GM19025 (cell line): ENCODE measurements around the gene PEAK3.
A peak's percentile ranks its signal among the peaks of the same experiment; 100 is the strongest.

ENCODE experiments used
- ATAC-seq: cut with Tn5 transposase; IDR thresholded peaks from one replicate; pipeline ENCODE4 v1.9.1; 2021; ENCODE audit warnings: mild to moderate bottlenecking, low read depth, moderate library complexity; ENCODE audit not compliant: unreplicated experiment

PEAK3 gene

GRCh38 chr19:2240881-2241760 lies 40.9 kb downstream of the PEAK3 start:
- no peak for ATAC-seq

GRCh38 chr19:2239771-2240770 lies 41.9 kb downstream of the PEAK3 start:
- ATAC-seq, result no peak

GRCh38 chr19:2239173-2239572 lies 42.8 kb downstream of the PEAK3 start:
- ATAC-seq, result no peak

GRCh38 chr19:2237869-2238153 lies 44.2 kb downstream of the PEAK3 start:
- no peak for ATAC-seq

GRCh38 chr19:2237051-2237868 lies 44.7 kb downstream of the PEAK3 start:
- peak; percentile 20 for ATAC-seq

- ATAC-seq, result peak; percentile 70
Observed at GRCh38 chr19:2236314-2237050, 45.5 kb downstream of the PEAK3 start, which contains the start of the genes PLEKHJ1 and SF3A2. Gene PLEKHJ1, minus strand, starts transcription at chr19:2236329. Its CDS starts 81 bp downstream, at chr19:2236248. Gene SF3A2, plus strand, starts transcription at chr19:2236824. Its CDS starts 6,595 bp downstream, at chr19:2243419.

GRCh38 chr19:2236064-2236313 lies 46.0 kb downstream of the PEAK3 start:
- ATAC-seq, result no peak

GRCh38 chr19:2235381-2236063 lies 46.5 kb downstream of the PEAK3 start:
- ATAC-seq, result no peak

- no peak for ATAC-seq
Observed at GRCh38 chr19:2234996-2235380, 47.0 kb downstream of the PEAK3 start.

- ATAC-seq, result no peak
Observed at GRCh38 chr19:2233601-2234280, 48.2 kb downstream of the PEAK3 start.

GRCh38 chr19:2232286-2233151 lies 49.5 kb downstream of the PEAK3 start:
- no peak for ATAC-seq

- no peak for ATAC-seq
Observed at GRCh38 chr19:2231621-2232221, 50.3 kb downstream of the PEAK3 start.

- ATAC-seq, result no peak
Observed at GRCh38 chr19:2230807-2231533, 51.0 kb downstream of the PEAK3 start.

- no peak for ATAC-seq
Observed at GRCh38 chr19:2230033-2230531, 51.9 kb downstream of the PEAK3 start.

GRCh38 chr19:2229103-2230032 lies 52.6 kb downstream of the PEAK3 start:
- ATAC-seq, result no peak
